Retinal pigment epithelial cell (primary cell): Measurements from ENCODE around the gene PCSK6.

Experiments used
- DNase-seq: peaks from one replicate; pipeline ENCODE4 v3.0.0-alpha.2; 2010; ENCODE audit warnings: low read depth
- H3K4me3 ChIP-seq: 2 replicates; pipeline ENCODE4 v1.5.1; 2011; ENCODE audit warnings: mild to moderate bottlenecking, low read length, control low read depth, moderate library complexity
- CTCF ChIP-seq: conservative IDR thresholded peaks from 2 replicates; pipeline ENCODE4 v1.5.1; 2011; ENCODE audit warnings: low read depth, low read length, control low read depth, inconsistent platforms

PCSK6 gene

GRCh38 chr15:101433396-101433795 lies 56.1 kb downstream of the PCSK6 start:
- DNase-seq = no peak
- no peak for TF ChIP-seq CTCF
- no peak overlapping the region for H3K4me3 ChIP-seq

- H3K4me3 ChIP-seq = no peak overlapping the region
- DNase-seq = no peak
- no peak for TF ChIP-seq CTCF
Measured at GRCh38 chr15:101432982-101433381, 56.5 kb downstream of the PCSK6 start.

GRCh38 chr15:101431748-101432147 lies 57.8 kb downstream of the PCSK6 start:
- H3K4me3 ChIP-seq = no peak overlapping the region
- no peak for DNase-seq
- TF ChIP-seq CTCF = no peak

GRCh38 chr15:101431301-101431700 lies 58.2 kb downstream of the PCSK6 start:
- no peak overlapping the region for H3K4me3 ChIP-seq
- DNase-seq = no peak
- no peak for TF ChIP-seq CTCF

- no peak for TF ChIP-seq CTCF
- H3K4me3 ChIP-seq = no peak overlapping the region
- no peak for DNase-seq
Measured at GRCh38 chr15:101429646-101430045, 59.9 kb downstream of the PCSK6 start.

- no peak for DNase-seq
- no peak for TF ChIP-seq CTCF
Measured at GRCh38 chr15:101429191-101429590, 60.3 kb downstream of the PCSK6 start.

GRCh38 chr15:101428758-101429157 lies 60.7 kb downstream of the PCSK6 start:
- no peak for DNase-seq
- no peak overlapping the region for H3K4me3 ChIP-seq
- no peak for TF ChIP-seq CTCF

More at GRCh38 chr15:101429191-101429590, 60.3 kb downstream of the PCSK6 start:
- H3K4me3 ChIP-seq = no peak overlapping the region
